HL-60/S4 treated with phorbol 12-myristate 13-acetate at 8.2 ng/mL for 4 days and 3 days (cell line): ENCODE measurements around the gene CDK5.

ENCODE experiments used
- in situ Hi-C: fragments of 300-500 bp; cut with MboI; formaldehyde crosslinking; loops from 2 replicates; pipeline ENCODE4 v1.15.0; 2022; ENCODE audit warnings: low sequenced_read_pairs

CDK5 gene

DNA sequence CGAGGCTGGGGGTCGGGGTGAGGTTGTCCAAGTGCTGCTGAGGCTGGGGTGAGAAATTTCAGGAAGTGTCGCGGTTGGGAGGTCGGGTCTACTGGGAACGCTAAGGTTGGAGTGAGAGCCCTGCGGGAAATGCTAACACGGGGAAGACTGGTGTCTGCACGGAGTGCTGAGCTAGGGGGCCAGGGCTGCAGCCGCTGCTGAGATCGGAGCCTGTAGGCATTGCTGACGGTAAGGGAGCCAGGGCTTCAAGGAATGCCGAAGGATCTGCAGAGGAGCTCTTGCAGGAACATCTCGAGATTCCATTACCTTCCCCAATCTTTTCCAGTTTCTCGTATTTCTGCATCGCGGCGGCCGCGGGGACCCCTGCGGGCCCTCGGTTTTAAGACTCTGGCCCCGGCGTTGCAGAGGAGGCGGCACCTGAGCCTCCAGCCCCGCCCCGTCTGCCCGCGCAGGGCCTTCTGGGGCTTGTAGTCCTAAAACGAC is at the start of gene CDK5:
TSS of gene CDK5 (minus strand) at position 392 of the 483 bp plus-strand sequence. CDS start at position 343, 49 bp downstream.
- in situ Hi-C loops = no loop called here

DNA sequence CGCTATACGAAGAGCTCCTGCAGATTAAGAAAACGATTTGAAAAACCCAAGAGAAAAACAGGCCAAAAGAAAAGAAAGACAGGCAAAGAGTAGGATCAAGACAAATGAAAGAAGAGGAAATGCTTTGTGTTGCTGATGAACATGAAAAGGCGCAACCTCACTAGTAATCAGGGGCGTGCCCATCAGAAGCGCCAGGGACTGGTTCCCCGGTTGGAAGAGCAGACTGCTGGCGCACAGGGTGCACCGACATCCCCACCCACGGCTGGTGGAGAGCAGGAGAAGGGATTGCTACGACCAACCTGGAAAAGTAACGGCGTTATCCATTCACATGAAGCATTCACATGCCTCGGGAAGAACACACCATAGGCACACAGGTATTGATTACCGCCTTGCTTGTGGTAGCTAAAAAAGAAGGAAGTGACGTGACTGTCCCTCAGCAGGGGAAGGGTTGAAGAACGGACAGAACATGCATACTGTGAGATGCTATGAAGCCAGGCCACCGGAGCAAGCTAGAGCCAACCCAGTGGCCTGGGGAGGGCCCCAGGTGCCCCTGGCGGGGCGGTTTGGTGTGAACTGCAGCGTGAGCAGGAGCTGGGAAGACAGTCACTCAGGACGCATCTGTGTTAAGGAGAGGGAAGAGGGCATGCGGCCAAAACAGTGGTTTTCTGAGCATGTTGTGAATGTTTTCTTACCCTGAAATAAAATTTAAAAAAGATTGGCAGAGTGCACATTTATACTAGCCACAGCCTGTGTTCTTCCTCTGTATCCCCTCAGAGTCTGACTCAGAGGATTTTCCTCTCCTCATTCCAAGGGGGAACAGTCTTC is 46.9 kb upstream of the CDK5 start:
- in situ Hi-C loops = loop anchor here (25.0 kb wide), 1 partner anchor 317 kb away; no protein-coding TSS in a partner anchor

DNA sequence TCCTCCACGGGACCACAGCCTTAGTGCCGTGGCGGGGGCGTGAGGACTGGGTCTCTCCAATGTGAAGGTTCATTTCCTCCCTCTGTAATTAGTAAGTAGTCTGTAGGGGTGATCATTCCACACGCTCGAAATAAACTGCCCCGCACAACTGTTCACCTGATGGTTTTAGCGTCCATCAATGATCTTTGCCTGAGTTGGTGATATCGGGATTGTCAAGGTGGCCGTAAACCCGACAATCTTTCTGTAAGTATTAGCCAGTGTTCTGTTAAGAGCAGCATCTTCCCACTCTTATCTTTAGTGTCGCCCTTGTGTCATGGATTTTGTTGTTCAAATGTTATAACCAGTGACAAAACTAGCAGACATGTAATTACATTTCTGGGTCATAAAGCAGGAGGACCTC is 46.3 kb upstream of the CDK5 start:
- in situ Hi-C loops = loop anchor here (25.0 kb wide), 1 partner anchor 317 kb away; no protein-coding TSS in a partner anchor

DNA sequence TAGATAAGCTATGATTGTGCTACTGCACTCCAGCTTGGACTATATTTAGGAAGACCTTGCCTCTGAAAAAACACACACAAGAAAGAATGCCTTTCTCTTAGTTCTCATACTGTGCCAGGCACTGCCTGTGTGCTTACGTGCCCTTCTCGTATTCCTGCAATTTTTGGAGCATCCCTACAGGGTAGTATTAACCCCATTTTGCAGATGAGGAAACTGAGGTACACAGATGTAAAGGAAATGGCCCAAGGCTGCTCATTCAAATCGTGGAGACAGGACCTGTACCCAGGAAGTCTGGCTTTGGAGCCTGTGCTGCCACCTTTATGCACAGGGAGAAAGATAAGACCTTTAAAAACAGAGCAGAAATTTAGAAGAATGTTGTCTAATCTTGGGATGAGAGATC is 45.3 kb upstream of the CDK5 start:
- in situ Hi-C loops = loop anchor here (25.0 kb wide), 1 partner anchor 316 kb away; no protein-coding TSS in a partner anchor

- in situ Hi-C loops = loop anchor here (25.0 kb wide), 1 partner anchor 315 kb away; no protein-coding TSS in a partner anchor
Measured at GRCh38 chr7:151101621-151102396, 44.1 kb upstream of the CDK5 start.

GRCh38 chr7:151100921-151101320 is 43.2 kb upstream of the CDK5 start:
- in situ Hi-C loops = loop anchor here (25.0 kb wide), 1 partner anchor 314 kb away; no protein-coding TSS in a partner anchor

GRCh38 chr7:151099486-151100211 is 42.0 kb upstream of the CDK5 start:
- in situ Hi-C loops = loop anchor here (25.0 kb wide), 1 partner anchor 312 kb away; no protein-coding TSS in a partner anchor

GRCh38 chr7:151095828-151096475 is 38.3 kb upstream of the CDK5 start:
- in situ Hi-C loops = no loop called here

- in situ Hi-C loops = no loop called here
Measured at GRCh38 chr7:151095123-151095797, 37.6 kb upstream of the CDK5 start.

DNA sequence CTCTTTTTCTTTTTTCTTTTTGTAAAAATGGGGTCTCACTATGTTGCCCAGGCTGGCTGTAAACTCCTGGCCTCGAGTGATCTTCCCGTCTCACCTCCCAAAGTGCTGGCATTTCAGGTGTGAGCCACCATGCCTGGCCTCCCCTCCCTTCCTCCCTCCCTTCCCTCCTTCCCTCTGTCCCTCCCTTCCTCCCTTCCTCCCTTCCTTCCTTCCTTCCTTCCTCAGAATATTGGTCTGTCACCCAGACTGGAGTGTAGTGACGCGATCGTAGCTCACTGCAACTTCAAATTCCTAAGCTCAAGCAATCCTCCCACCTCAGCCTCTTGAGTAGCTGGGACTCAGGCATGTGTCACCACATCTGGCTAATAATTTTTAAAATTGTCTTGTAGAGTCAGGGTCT is 37.0 kb upstream of the CDK5 start:
- in situ Hi-C loops = no loop called here

DNA sequence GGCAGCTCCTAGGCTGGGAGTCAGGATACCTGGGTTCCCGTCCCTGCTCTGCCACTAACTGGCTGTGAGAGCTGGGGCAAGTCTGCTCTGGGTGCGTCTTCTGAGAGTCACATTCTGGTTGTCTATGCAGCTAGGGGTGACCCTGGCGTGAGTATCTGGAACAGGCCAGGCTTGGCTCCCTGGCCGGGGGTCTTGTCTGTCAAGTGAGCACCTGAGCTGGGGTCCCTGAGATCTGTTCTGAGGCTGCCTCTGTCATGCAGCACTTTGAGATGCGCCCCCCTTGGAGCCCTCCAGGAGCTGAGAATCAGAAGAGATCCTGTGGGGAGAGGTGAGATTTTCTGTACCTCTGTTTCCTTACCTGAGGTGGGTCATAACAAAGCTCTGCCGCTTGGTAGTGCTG is 36.1 kb upstream of the CDK5 start:
- in situ Hi-C loops = no loop called here

GRCh38 chr7:151091988-151092387 is 34.3 kb upstream of the CDK5 start:
- in situ Hi-C loops = no loop called here

DNA sequence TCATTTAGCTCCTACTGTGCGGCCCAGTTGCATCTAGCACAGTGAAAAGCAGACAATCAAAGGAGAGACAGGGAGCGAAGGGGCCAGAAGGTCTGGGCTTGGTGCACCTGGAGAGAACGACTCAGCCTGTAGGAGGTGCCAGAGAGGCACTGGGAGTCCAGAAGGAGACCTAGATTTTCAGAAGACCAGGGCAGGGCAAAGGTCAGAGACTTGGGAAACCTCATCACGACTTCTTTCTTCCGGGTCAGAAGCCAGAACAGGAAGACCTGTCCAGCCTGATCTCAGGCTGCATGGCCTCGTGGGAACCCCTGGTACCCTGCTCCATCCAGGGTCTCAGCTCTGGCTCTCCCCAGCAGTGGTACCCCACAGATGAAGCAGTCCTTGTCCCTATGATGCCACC is 33.7 kb upstream of the CDK5 start:
- in situ Hi-C loops = no loop called here

DNA sequence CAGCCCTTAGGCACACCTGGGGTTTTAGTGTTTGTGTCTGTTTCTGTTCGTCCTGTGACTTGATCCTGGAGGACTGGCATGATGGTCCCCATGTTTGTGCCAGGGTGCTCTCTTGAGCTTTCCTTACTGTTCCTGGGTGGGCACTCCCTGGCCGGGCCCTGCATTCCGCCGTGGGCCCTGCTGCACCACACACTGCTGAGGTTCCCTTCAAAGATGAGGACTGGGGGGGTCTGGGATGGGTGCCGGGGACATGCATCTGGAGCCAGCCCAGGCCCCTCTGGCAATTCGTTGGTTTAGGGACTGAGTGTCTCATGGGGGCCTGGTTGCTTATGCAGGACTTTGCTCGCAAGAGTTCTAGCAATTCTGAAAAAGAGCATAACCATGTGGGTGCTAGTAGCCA is 33.3 kb upstream of the CDK5 start:
- in situ Hi-C loops = no loop called here

- in situ Hi-C loops = no loop called here
Measured at GRCh38 chr7:151089893-151090730, 32.4 kb upstream of the CDK5 start.

DNA sequence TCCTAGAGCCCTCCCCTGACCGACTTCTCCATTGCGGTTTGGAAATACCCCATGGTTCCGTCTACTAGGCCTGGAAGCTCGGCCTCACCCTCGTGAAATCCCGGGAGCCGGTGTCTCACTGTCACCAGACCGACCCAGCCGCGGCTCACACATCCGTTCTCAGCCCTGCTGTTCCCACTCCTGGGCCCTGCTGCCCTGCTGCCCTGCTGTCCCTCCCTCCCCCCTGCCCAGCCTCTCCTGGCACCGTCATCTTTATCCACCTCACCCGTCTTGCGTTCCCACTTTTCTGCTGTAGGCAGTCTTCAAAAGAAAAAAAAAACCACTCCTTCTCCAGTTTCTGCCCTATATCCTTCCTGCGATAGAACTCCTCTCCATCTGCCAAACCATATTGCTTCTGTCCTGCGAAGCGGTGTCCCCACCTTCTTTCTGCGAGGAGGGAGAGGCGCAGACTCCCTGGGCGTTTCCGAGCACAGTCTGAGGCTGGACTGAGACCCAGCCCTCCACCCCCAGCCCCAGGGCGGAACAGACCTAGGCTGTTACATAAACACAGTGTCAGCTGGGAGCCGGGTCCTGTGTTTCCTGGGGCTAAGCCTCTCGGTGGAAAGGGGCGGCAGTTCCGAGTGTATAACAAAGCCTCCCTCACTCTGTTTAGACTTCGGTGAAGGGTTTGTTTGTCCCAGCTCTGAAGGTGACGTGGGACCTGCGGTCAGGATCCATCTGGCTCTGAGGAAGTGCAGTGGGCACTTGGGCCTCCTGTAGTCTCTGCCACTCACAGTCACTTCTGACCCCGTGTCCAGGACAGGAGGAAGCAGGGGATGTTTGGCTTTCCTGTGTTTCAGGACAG is 31.4 kb upstream of the CDK5 start:
- in situ Hi-C loops = no loop called here

DNA sequence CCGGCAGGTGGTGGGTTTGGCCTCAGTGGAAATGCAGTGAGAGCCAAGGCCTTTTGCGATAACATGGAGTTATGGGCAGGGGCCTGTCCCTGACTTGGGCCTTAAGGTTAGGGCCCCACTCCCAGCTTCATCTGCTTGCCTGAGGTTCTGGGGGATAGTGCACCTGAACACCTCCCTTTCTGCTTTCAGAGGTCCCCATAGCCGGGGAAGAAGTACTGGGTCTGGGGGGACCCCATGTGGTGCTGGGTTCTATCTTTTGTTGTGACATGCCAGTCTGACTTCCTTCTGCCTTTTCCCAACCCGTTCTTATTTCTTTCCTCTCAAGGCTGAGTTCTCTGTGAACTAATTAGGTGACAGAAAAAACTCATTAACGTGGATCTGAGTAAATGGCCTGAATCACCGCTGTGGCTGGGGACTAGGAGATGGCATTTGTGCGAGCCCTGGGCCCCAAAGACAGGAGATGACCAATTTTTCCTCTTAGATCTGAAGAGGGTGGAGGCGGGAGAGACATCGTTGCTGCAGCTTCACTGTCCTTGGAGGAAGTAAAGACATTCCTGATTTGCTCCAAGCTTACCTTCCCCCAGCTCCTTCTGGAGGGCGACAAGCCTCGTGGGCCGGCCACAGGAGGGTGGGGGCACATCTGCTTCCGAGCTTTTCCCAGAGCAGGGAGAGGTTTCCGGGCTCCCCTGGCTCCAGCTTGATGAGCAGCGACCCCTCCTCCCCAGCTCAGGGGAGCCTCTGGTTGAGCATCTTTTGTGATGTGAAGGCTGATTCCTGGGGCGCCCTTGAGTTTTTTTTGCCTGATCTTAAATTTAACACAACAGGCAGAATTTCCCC is 30.5 kb upstream of the CDK5 start:
- in situ Hi-C loops = no loop called here
